ENCODE measurements around the gene PSEN1.

GRCh38 chr14:73188501-73188911 lies 52.2 kb downstream of the PSEN1 start:
- TF ChIP-seq CTCF (IDR thresholded peaks at IDR 0.05) (no peak), ZFX (IDR thresholded peaks at IDR 0.05; ENCODE audit: borderline replicate concordance) (no peak)

Data from 22Rv1 (cell line).